ENCODE measurements around the gene POMT1.
"Not testable (repeated sequence)": the region's sequence is repeated elsewhere in the genome, so short reads cannot be mapped to it uniquely, and the experiment has no call there.

The POMT1 gene, protein sequence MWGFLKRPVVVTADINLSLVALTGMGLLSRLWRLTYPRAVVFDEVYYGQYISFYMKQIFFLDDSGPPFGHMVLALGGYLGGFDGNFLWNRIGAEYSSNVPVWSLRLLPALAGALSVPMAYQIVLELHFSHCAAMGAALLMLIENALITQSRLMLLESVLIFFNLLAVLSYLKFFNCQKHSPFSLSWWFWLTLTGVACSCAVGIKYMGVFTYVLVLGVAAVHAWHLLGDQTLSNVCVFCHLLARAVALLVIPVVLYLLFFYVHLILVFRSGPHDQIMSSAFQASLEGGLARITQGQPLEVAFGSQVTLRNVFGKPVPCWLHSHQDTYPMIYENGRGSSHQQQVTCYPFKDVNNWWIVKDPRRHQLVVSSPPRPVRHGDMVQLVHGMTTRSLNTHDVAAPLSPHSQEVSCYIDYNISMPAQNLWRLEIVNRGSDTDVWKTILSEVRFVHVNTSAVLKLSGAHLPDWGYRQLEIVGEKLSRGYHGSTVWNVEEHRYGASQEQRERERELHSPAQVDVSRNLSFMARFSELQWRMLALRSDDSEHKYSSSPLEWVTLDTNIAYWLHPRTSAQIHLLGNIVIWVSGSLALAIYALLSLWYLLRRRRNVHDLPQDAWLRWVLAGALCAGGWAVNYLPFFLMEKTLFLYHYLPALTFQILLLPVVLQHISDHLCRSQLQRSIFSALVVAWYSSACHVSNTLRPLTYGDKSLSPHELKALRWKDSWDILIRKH

DNA sequence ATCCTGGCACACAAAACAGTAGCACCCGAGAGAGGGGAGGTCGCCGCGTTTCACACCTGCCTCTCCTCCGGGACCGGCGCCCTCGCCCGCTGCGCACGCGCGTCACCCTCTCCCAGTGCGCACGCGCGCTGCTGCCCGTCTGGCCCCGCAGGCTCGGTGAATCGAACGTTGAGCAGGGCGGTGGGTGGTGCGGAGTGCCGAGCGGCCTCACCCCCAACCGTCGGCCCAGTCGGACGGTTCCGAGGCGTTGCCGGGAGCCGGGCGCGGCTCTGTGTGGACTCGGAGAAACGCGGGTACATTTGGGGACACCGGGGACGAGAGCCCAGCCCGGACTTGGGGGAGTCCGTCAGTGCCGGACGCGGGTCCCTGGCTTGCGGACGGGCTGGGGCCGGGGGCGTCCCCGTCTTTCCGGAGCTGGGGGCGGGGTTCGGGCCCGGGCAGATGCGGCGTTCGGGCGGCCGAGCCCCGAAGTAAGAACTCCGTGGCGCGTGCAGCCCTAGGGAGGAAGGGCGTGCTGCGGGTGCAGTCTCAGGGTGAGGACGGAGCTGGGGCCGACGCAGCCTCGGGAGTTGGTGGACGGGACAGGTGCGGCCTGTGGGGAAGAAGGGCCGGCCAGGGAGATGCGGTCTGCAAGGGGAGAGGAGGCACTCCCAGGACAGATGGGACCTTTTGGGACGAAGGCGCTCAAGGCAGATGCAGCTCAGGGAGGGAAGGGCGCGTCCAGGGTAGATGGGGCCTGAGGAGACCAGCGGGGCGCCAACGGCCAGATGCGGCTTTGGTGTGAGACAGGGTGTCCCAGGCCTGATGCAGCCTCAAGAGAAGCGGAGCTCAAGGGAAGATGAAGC, at the start of gene POMT1:
Gene POMT1 (plus strand): TSS at position 138 of the 845 bp plus-strand sequence. CDS start 1,301 bp downstream, outside the sequence.
- DNase-seq (ENCODE audit: low spot score) = peak; percentile 46

DNA sequence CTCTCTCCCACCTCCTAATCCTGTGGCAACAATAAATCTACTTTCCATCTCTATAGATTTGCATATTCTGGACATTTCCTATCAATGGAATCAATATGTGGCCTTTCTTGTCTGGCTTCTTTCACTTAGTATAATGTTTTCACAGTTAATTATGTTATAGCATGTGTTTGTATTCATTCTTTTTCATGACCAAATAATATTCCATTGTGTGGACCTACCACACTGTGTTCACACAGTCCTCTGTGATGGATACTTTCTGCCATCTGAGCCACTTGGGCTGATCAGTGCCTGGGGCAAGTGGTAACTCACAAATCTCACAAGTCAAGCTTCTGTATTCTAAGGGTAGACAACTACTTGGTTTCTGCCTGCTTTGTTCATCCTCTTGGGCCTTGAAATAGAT, 48.7 kb upstream of the POMT1 start:
- no peak for DNase-seq (ENCODE audit: low spot score)

DNA sequence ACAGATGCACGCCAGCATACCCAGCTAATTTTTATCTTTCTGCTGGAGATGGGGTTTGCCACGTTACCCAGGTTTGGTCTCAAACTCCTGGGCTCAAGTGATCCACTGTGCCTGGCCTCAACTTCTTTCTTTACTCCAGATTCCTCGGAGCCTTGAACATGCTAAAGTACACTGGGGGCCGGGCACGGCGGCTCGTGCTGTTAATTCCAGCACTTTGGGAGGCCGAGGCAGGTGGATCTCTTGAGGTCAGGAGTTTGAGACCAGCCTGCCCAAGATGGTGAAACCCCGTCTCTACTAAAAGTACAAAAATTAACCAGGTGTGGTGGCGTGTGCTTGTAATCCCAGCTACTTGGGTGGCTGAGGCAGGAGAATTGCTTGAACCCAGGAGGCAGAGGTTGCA, 47.1 kb upstream of the POMT1 start:
- not testable (repeated sequence) for DNase-seq (ENCODE audit: low spot score)

DNA sequence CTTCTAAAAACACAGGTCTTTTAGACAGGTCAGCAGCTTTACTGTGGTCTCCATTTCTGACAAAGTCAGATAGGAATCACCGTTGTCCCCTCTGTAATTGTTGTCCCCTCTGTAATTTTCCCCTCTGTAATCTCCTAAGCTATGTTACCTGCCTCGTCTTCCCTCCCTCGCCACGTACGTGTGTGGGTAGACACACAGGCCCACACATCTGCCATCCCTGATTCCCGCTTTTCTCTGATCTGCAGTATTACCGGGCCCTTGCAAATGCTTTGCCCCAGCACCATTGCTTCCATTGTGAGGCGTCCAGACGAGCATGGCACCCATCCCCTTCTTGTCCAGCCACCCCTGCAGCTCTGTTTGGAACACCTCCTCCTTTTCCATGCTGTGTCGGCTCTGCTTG, 45.0 kb upstream of the POMT1 start:
- no peak for DNase-seq (ENCODE audit: low spot score)

DNA sequence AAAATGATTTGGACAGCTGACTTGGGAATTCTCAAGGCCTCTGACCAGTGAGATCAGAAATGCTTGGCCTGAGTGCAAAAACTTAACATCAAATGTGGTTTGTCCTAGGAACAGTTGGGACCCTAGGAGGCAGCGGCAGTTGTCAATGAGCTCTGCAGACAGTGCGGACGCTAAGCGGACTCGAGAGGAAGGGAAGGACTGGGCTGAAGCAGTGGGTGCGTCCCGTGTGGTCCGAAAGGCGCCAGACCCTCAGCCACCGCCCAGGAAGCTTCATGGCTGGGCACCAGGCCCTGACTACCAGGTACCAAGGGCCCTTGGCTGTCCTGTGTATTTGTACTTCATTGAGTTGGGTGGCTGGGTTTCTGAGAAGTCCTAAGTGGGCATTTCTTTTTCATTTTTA, 43.7 kb upstream of the POMT1 start:
- no peak for DNase-seq (ENCODE audit: low spot score)

DNA sequence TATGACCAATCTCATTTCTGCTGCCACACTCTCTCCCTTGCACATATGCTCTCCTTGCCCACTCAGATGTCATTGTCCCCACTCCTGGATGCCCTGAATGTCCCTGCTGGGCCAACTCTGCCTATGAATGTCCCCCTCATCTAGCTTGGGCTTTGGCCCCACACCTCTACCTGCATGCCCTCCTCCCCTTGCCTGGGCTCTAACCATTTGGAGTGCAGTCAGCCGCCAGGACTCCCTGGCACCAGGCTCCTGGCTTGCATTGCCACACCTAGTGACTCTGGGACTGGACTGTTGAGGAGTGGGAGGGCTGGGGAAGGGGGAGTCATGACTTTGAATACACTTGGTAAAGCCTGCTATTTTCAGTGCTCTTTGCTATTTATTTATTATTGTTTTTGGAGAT, 41.6 kb upstream of the POMT1 start:
- DNase-seq (ENCODE audit: low spot score) = no peak

DNA sequence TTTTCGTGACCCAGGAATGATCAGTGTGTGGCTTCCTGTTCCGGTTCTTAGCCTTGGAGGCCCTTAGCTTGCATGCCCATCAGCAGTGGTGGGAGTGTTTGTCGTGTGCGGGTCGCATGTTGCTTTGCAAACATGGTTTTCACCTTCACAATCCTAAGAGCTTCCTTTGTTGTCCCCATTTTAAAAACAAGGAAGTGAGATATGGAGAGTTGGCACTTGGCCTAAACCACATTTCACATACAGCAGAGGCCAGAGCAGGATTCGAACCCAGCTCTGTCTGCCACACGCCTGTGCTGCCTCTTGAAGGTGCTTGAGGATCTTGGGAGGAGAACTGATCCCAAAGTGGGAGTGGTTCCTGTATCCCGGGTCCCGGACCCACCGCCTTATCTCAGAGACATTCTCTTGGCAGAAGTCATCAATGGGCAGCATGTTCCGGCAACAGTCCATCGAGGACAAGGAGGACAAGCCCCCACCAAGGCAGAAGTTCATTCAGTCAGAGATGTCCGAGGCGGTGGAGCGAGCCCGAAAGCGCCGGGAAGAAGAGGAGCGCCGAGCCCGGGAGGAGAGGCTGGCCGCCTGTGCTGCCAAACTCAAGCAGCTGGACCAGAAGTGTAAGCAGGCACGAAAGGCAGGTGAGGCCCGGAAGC, 38.2 kb upstream of the POMT1 start:
- no peak for DNase-seq (ENCODE audit: low spot score)

DNA sequence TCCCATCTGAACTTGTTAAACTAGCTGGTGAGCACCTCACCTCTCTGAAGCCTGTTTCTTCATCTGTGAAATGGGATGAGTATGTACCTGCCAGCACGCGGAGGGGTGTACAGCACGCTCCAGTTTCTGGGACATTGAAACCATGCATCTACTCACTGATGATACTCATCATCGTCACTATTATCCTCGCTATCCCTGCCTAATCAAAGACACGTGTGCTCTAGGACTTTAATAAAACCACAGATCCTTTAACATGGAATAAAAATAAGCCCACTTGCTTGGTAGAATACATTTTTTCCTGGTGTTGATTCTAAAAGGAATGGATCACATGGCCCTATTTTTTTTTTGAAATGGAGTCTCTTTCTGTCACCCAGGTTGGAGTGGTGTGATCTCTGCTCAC, 37.3 kb upstream of the POMT1 start:
- no peak for DNase-seq (ENCODE audit: low spot score)

DNA sequence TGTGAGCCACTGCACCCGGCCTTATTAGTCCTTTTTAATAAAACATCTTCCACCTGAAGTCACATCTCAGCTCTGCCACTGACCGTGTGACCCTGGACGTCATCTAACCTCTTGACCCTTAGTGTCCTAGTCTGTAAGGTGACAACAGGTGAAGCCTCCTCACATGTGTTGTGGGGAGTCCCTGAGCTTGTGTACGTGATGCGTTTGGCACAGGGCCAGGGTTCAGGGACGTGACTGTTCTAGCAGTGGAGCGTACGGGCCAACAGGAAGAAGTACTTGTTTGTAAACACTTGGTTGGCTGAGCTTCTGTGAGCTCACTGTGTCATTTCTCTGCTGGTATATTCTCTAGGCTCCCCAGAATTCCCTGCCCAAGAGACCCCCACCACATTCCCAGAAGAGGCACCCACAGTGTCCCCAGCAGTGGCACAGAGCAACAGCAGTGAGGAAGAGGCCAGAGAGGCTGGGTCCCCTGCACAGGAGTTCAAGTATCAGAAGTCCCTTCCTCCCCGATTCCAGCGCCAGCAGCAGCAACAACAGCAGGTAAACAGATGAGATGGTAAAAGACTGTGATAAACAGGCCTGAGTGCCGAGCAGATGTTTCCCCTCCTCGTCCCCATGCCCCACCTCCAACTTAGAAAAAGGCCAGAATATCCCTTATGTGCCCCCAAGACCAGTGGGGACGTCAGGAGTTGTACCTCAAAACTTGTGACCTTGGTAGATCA, 35.3 kb upstream of the POMT1 start:
- no peak for DNase-seq (ENCODE audit: low spot score)

DNA sequence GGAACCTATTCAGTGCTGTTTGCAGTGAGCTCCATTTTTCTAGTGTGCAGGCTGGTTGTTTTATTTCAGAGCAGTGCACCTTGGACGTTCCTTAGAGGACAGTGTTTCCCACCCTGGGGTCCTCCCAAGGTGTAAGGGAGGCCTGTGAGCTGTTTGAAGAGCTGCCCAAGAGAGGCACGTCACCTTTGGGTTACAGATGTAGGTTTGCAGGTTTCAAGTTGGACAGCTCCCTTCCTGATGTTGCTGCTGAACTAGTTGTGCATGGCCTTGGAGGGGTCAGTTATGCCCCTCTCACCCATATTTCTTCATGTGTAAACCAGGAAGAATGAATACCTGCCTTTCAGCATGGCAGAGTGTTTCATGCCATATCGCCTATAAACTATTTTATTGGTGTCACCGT, 34.7 kb upstream of the POMT1 start:
- DNase-seq (ENCODE audit: low spot score) = no peak

DNA sequence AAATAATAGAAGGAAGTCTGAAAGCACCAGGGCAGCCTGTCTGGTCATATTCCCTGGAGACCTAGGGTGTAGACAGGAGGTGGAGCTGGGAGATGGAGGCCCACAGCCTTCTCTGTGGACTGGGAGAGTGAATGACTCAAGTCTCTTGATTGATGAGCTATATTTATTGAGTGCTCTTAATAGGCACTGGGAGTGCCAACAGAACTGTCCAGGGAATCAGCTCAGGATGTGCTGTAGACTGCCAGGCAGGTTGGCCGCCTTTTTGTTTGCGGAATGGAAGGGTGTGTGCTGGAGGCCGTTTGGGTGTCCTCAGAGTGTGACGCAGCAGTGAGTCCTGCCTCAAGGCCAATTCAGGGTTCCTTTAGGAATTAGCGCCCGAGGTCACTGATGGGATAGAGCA, 33.4 kb upstream of the POMT1 start:
- DNase-seq (ENCODE audit: low spot score) = no peak

DNA sequence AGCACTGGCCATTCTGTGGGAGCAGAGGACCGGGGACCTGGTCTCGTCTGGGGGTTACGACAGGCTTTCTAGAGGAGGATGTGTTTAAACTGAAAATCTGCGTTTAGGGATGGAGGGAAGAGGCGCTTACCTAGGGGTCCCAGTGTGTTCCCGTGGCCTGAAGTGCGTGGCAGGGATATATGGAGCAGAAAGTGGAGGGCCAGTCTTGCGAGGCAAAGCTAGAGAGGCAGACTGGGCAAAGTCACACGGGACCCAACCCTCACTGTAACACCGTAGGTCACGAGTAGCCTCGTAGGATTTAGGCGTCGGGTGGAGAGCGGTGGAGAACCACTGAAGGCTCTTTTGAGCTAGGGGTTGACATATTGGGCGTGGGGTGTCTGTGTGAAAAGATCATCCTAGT, 32.8 kb upstream of the POMT1 start:
- no peak for DNase-seq (ENCODE audit: low spot score)

DNA sequence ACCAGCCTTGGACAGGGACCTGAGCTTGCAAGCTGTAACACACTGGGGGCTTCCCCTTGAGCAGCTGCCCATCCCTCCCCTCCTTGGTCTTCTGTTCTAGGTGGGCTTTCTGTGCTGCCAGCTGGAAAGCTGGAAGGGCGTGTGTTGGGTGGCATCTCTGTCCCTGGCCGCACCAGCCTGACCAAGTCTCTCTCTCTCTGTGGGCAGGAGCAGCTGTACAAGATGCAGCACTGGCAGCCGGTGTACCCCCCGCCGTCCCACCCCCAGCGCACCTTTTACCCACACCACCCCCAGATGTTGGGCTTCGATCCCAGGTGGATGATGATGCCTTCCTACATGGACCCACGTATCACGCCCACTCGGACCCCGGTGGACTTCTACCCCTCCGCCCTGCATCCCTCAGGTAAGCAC, 32.1 kb upstream of the POMT1 start:
- no peak for DNase-seq (ENCODE audit: low spot score)

DNA sequence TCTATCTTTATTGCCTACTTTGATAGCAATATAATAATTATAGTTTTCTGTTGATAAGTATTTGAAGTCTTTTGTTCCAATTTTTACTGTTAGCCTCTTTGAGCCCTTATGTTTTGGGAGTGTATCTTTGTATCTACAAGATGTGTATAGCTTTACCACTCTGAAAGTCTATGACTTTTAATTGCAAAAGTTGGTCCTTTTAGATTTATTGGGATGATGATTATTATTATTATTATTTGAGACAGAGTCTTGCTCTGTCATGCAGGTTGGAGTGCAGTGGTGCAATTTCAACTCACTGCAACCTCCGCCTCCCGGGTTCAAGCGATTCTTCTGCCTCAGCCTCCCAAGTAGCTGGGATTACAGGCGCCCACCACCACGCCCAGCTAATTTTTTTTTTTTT, 30.6 kb upstream of the POMT1 start:
- not testable (repeated sequence) for DNase-seq (ENCODE audit: low spot score)

DNA sequence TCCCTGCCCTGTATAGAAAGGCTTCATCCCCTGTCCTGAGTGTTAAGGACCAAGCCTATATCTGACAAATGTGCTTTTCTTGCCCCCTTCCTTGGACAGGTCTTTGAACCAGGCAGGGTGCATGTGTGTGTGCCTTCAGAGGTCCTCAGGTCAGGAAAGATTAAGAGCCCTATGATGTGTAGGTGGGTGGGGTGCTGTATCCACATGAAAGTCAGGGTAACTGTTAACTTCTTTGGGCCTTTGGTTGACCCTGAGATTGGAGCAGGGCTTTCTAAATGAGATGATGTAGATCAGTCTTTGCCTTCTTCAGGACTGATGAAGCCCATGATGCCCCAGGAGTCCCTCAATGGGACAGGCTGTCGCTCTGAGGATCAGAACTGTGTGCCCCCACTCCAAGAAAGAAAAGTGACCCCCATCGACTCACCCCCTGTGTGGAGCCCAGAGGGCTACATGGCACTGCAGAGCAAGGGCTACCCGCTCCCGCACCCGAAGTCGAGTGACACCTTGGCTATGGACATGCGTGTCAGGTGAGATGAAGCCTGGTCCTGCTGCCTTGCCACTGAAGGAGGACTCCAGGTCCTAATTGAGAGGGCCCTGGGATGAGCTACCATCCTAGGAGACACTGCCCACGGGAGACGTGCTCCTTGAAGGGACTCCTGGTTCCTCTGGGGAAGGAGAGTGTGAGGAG, 29.4 kb upstream of the POMT1 start:
- DNase-seq (ENCODE audit: low spot score) = no peak

DNA sequence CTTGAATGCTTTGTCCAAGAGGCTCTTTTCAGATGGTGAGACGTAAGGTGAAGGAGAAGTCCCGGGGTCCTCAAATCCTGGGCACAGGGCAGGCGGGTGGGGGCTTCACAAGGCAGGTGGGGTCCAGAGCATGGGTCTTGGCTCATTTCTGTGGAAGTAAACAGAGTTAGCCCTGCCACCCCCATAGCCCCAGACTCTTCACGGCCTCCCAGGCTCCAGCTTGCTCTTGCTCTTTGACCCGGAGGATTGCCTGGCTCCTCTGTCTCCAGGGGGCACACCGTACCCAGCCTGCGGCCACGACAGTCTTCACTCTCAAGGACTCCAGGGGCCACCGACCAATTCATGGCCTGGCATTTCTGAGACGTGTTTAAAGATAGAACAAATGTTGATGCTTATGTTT, 28.8 kb upstream of the POMT1 start:
- no peak for DNase-seq (ENCODE audit: low spot score)

DNA sequence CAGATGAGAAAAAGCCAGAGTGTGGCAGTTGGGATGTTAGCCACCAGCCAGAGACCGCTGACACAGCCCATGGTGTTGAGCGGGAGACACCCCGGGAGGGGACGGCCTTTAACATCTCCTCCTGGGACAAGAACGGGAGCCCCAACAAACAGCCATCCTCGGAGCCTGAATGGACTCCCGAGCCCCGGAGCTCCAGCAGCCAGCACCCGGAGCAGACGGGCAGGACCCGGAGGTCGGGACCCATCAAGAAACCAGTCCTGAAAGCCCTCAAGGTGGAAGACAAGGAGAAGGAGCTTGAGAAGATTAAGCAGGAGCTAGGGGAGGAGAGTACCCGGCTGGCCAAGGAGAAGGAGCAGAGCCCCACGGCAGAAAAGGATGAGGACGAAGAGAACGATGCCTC, 28.0 kb upstream of the POMT1 start:
- DNase-seq (ENCODE audit: low spot score) = no peak

DNA sequence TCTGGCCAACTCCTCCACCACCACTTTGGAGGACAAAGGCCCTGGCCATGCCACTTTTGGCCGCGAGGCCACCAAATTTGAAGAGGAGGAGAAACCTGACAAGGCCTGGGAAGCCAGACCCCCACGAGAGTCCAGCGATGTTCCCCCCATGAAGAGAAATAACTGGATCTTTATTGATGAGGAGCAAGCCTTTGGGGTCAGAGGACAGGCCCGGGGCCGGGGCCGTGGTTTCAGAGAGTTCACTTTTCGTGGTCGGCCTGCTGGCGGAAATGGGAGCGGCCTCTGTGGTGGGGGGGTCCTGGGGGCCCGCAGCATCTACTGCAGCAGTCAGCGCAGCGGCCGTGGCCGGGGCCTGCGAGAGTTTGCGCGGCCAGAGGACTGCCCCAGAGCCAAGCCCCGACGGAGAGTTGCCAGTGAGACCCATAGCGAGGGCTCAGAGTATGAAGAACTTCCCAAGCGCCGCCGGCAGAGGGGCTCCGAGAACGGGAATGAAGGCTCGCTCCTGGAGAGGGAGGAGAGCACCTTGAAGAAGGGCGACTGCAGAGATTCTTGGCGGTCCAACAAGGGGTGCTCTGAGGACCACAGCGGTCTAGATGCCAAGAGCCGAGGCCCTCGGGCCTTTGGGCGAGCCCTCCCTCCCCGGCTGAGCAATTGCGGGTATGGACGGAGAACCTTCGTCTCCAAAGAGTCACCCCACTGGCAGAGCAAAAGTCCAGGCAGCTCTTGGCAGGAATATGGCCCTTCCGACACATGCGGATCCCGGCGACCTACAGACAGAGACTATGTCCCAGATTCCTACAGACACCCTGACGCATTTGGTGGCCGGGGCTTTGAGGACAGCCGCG, 27.4 kb upstream of the POMT1 start:
- no peak for DNase-seq (ENCODE audit: low spot score)

DNA sequence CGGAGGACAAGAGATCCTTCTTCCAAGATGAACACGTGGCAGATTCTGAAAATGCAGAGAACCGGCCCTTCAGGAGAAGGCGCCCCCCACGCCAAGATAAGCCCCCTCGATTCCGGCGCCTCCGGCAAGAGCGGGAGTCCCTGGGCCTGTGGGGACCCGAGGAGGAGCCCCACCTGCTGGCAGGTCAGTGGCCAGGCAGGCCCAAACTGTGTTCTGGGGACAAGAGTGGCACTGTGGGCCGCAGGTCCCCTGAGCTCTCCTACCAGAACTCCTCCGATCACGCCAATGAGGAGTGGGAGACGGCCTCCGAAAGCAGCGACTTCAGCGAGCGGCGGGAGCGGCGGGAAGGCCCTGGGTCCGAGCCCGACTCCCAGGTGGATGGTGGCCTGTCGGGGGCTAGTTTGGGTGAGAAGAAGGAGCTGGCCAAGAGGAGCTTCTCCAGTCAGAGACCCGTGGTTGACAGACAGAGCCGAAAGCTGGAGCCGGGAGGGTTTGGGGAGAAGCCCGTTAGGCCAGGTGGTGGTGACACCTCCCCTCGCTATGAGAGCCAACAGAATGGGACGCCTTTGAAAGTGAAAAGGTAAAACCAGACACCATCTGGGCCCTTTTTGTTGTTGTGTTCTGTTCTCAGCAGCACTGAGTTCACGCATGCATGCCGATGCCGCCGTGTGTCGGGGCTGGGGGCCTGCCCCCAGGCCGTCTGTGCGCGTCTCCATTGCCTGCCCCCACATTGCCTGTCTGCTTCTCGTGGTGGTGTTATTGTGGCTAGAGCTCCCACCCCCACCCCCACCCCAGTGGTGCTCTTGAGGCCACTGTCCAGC, 26.6 kb upstream of the POMT1 start:
- no peak for DNase-seq (ENCODE audit: low spot score)

Measured in hematopoietic multipotent progenitor cell treated with erythropoietin and hydrocortisone succinate and interleukin-3 and kit ligand, for 15 days (in vitro differentiated cells).